ENCODE results near the gene RUFY2.
"Not testable (repeated sequence)": the region's sequence is repeated elsewhere in the genome, so short reads cannot be mapped to it uniquely, and the experiment has no call there.

Gene RUFY2

DNA sequence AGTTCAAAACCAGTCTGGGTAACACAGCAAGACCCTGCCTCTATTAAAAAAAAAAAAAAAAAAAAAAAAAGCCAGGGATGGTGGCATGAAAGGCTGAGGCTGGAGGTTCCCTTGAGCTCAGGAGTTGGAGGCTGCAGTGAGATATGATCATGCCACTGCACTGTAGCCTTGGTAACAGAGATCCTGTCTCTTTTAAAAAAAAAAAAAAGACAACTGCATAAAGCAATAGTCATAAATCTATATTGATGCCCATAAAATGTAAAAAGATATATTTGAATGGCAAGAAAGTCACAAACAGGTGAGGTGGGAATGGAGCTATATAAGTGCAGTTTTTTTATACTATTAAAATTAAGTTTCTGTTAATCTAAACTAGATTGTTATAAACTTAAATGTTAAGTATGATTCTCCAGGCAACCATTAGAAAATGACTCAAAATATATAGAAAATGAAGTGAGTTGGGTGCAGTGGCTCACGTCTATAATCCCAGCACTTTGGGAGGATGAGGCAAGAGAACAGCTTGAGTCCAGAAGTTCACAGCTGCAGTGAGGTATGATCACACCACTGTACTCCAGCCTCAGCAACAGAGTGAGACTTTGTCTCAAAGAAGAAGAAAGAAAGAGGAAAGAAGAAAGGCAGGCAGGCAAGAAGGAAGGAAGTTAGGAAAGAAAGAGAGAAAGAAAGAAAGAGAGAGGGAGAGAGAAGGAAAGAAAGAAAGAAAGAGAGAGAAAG lies 88.6 kb downstream of the RUFY2 start:
- no peak for DNase-seq (ENCODE audit: extremely low read depth, low read depth)
- TF ChIP-seq, protein P1, sequence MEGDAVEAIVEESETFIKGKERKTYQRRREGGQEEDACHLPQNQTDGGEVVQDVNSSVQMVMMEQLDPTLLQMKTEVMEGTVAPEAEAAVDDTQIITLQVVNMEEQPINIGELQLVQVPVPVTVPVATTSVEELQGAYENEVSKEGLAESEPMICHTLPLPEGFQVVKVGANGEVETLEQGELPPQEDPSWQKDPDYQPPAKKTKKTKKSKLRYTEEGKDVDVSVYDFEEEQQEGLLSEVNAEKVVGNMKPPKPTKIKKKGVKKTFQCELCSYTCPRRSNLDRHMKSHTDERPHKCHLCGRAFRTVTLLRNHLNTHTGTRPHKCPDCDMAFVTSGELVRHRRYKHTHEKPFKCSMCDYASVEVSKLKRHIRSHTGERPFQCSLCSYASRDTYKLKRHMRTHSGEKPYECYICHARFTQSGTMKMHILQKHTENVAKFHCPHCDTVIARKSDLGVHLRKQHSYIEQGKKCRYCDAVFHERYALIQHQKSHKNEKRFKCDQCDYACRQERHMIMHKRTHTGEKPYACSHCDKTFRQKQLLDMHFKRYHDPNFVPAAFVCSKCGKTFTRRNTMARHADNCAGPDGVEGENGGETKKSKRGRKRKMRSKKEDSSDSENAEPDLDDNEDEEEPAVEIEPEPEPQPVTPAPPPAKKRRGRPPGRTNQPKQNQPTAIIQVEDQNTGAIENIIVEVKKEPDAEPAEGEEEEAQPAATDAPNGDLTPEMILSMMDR (IDR thresholded peaks at IDR 0.05; ENCODE audit: low read depth, low read length) = no peak

DNA sequence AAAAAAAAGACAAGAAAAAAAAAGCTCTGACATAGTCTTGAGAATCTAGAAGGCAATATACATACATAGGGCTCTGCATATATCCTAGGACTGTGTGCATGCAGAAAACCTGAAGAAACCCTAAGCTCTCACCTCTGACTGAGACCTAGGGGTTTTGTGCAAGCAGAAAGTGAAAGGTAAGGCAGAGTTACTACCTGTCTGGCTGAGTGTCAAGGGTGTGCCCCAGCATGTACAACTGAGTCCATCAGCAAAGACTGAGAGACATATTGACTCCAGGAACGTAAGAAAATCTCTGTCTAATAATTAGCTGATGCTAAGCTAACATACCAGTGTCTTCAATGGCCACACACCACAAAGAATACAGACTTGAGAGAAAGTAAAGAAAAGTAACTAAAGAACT lies 91.5 kb downstream of the RUFY2 start:
- TF ChIP-seq, protein P1 (IDR thresholded peaks at IDR 0.05; ENCODE audit: low read depth, low read length) = no peak
- no peak for DNase-seq (ENCODE audit: extremely low read depth, low read depth)

DNA sequence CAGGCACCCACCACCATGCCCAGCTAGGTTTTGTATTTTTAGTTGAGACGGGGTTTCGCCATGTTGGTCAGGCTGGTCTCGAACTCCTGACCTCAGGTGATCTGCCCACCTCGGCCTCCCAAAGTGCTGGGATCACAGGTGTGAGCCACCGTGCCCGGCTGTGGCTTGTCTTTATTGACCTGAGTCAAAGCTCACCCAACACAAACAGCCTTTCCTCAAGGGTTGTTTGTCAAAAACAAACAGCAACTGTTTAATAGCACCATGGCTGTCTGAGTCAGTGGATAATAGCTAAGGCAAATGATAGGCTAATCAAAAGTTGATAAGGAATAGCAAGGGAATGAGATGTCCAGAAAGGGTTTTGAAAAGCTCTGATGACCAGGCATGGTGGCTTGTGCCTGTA lies 92.1 kb downstream of the RUFY2 start:
- not testable (repeated sequence) for DNase-seq (ENCODE audit: extremely low read depth, low read depth)

DNA sequence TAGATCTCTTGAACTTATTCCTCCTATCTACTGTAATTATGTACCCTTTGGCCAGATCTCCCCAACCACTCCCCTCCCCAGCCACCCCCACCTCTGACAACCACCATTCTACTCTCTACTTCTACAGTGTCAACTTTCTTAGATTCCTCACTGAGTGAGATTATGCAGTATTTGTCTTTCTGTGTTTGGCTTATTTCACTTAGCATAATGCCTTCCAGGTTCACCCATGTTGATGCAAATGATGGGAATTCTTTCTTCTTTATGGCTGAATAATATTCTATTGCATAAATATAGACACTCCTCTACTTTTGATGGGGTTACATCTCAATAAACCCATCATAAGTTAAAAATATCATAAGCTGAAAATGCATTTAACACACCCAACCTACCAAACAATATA lies 96.5 kb downstream of the RUFY2 start:
- no peak for DNase-seq (ENCODE audit: extremely low read depth, low read depth)
- TF ChIP-seq, protein P1 (IDR thresholded peaks at IDR 0.05; ENCODE audit: low read depth, low read length) = no peak

DNA sequence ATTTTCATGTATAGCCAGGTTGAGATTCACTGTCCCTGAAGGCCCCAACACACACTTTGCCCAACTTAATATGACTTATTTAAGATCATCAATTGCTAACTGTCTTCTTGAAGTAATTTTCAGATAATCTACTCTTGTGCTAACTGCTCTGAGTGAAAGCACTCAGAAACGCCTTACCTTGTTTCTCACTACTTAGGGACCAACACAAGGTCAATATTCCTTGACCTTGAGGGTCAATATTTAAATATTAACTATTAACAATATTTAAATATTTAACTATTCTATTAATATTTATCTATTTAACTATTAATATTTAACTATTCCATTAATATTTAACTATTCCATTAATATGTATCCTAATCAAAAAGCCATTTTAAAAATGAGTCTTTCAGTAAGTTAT lies 101.2 kb downstream of the RUFY2 start:
- no peak for DNase-seq (ENCODE audit: extremely low read depth, low read depth)
- TF ChIP-seq, protein P1 (IDR thresholded peaks at IDR 0.05; ENCODE audit: low read depth, low read length) = no peak

DNA sequence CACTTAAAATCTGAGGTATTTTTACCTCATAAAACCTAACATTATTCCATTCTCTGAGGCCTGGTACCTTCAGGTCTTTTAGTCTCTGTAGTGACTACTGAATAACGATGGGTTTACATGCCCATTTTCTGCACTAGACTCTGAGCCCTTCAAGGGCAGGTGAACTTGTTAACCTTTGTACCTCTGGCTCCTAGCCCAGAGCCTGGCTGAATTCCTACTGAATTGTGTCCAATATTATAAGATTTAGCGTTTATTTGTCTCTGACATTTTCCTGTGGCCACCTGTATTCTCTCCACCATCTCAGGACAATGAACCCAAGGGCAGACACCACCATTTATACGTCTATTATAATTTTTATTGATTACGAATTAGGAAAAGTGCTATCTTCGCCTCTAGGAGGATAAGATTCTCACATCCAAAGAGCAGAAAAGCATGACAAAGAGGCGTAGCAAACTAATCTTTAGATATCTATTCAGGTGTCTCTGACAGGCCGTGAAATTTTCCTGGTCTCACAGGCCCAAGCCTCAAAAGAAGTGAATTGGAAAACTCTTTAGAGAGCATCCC lies 103.1 kb downstream of the RUFY2 start:
- TF ChIP-seq, protein P1 (IDR thresholded peaks at IDR 0.05; ENCODE audit: low read depth, low read length) = no peak
- DNase-seq (ENCODE audit: extremely low read depth, low read depth) = no peak

DNA sequence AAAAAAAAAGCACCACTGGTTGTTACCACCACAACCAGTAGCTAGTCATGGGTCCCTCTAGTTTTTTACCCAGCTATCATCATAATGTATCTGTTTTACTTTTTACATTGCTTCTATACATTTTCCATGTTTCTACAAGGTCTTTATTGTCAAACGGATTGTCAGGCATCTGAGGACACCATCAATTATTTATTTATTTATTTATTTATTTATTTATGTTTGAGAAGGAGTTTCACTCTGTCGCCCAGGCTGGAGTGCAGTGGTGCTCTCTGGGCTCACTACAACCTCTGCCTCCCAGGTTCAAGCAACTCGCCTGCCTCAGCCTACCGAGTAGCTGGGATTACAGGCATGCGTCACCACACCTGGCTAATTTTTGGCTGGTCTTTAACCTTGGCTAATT lies 104.2 kb downstream of the RUFY2 start:
- no peak for DNase-seq (ENCODE audit: extremely low read depth, low read depth)
- TF ChIP-seq, protein P1 (IDR thresholded peaks at IDR 0.05; ENCODE audit: low read depth, low read length) = no peak

DNA sequence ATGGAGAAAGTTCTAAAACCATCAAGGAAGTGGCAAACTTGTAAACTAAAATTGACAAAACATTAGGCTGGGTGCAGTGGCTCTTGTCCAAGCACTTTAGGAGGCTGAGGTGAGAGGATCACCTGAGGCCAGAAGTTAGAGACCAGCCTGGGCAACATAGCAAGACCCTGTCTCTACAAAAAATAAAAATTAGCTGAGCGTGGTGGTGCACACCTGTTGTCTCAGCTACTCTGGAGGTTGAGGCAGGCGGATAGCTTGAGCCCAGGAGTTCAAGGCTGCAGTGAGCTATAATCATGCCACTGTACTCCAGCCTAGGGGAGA lies 104.6 kb downstream of the RUFY2 start:
- no peak for DNase-seq (ENCODE audit: extremely low read depth, low read depth)
- TF ChIP-seq, protein P1 (IDR thresholded peaks at IDR 0.05; ENCODE audit: low read depth, low read length) = no peak
